ENCODE results near the gene ARL2.

The ARL2 gene

GRCh38 chr11:65058012-65058411, 44.1 kb downstream of the ARL2 start:
- no peak for DNase-seq (ENCODE audit: low read depth in 1 of 2, low spot score in 1 of 2)
- TF ChIP-seq POLR2AphosphoS5 (IDR thresholded peaks at IDR 0.05; ENCODE audit: low read depth), result no peak
- no peak for TF ChIP-seq SPI1 (IDR thresholded peaks at IDR 0.05; ENCODE audit: borderline replicate concordance, low read depth)
- TF ChIP-seq CTCF (IDR thresholded peaks at IDR 0.05; ENCODE audit: insufficient read depth, low read length), result no peak
- no peak for TF ChIP-seq REST (IDR thresholded peaks at IDR 0.05; ENCODE audit: insufficient replicate concordance, low read depth)
- no peak for TF ChIP-seq GABPA (IDR thresholded peaks at IDR 0.05; ENCODE audit: low read depth)
- no peak overlapping the region for H3K27ac ChIP-seq (replicated peaks)

GRCh38 chr11:65058419-65059054, 44.6 kb downstream of the ARL2 start, which contains the start of gene NAALADL1:
NAALADL1 (minus strand) TSS chr11:65058553; CDS start chr11:65058521, 32 bp downstream.
- no peak for DNase-seq (ENCODE audit: low read depth in 1 of 2, low spot score in 1 of 2)
- H3K27ac ChIP-seq (replicated peaks), result no peak within 1 kb of the TSS
- H3K4me3 ChIP-seq (replicated peaks; ENCODE audit: insufficient read depth, low read length), result no peak within 1 kb of the TSS
- no peaks in the 10 kb centered on the region for H3K27me3 ChIP-seq (ENCODE audit: insufficient read depth, poor library complexity, severe bottlenecking)
- no peak for TF ChIP-seq GABPA (IDR thresholded peaks at IDR 0.05; ENCODE audit: low read depth)
- no peak for TF ChIP-seq CTCF (IDR thresholded peaks at IDR 0.05; ENCODE audit: insufficient read depth, low read length)
- TF ChIP-seq SPI1 (IDR thresholded peaks at IDR 0.05; ENCODE audit: borderline replicate concordance, low read depth), result no peak
- TF ChIP-seq REST (IDR thresholded peaks at IDR 0.05; ENCODE audit: insufficient replicate concordance, low read depth), result no peak
- TF ChIP-seq POLR2AphosphoS5 (IDR thresholded peaks at IDR 0.05; ENCODE audit: low read depth), result no peak

More at GRCh38 chr11:65058012-65058411, 44.1 kb downstream of the ARL2 start:
- H3K27me3 ChIP-seq (ENCODE audit: insufficient read depth, poor library complexity, severe bottlenecking), result no peaks in the 10 kb centered on the region
- no peak overlapping the region for H3K4me3 ChIP-seq (replicated peaks; ENCODE audit: insufficient read depth, low read length)

- DNase-seq (ENCODE audit: low read depth in 1 of 2, low spot score in 1 of 2), result no peak
- TF ChIP-seq GABPA (IDR thresholded peaks at IDR 0.05; ENCODE audit: low read depth) (no peak), SPI1 (IDR thresholded peaks at IDR 0.05; ENCODE audit: borderline replicate concordance, low read depth) (peak; percentile 37; the same call in 1 of the 2 replicates)
- Histone ChIP-seq H3K27ac (replicated peaks) (no peak overlapping the region), H3K27me3 (ENCODE audit: insufficient read depth, poor library complexity, severe bottlenecking) (no peaks in the 10 kb centered on the region), H3K4me3 (replicated peaks; ENCODE audit: insufficient read depth, low read length) (no peak overlapping the region)
Measured at GRCh38 chr11:65059523-65059922, 45.6 kb downstream of the ARL2 start.

GRCh38 chr11:65059959-65060824, 46.2 kb downstream of the ARL2 start:
- TF ChIP-seq GABPA (IDR thresholded peaks at IDR 0.05; ENCODE audit: low read depth), result no peak
- no peak for TF ChIP-seq REST (IDR thresholded peaks at IDR 0.05; ENCODE audit: insufficient replicate concordance, low read depth)
- TF ChIP-seq CTCF (IDR thresholded peaks at IDR 0.05; ENCODE audit: insufficient read depth, low read length), result no peak
- no peak for TF ChIP-seq POLR2AphosphoS5 (IDR thresholded peaks at IDR 0.05; ENCODE audit: low read depth)
- TF ChIP-seq SPI1 (IDR thresholded peaks at IDR 0.05; ENCODE audit: borderline replicate concordance, low read depth), result no peak
- Histone ChIP-seq H3K4me3 (replicated peaks; ENCODE audit: insufficient read depth, low read length) (no peak overlapping the region), H3K27me3 (ENCODE audit: insufficient read depth, poor library complexity, severe bottlenecking) (no peaks in the 10 kb centered on the region), H3K27ac (replicated peaks) (no peak overlapping the region)
- DNase-seq (ENCODE audit: low read depth in 1 of 2, low spot score in 1 of 2), result no peak

Measured in HL-60 (cell line).